ENCODE measurements around the gene PRAME.
"Not testable (repeated sequence)": the region's sequence is repeated elsewhere in the genome, so short reads cannot be mapped to it uniquely, and the experiment has no call there.

PRAME gene

GRCh38 chr22:22528780-22529179 is 30.3 kb downstream of the PRAME start:
- no peak for FAIRE-seq
- DNase-seq (ENCODE audit: insufficient read length, low spot score): no peak

GRCh38 chr22:22527312-22527711 is 31.8 kb downstream of the PRAME start:
- no peak for DNase-seq (ENCODE audit: insufficient read length, low spot score)
- FAIRE-seq: no peak

GRCh38 chr22:22526125-22526912 is 32.7 kb downstream of the PRAME start:
- no peak for FAIRE-seq

GRCh38 chr22:22523494-22523893 is 35.6 kb downstream of the PRAME start:
- FAIRE-seq: no peak
- no peak for DNase-seq (ENCODE audit: insufficient read length, low spot score)

More at GRCh38 chr22:22526125-22526912, 32.7 kb downstream of the PRAME start:
- no peak for DNase-seq (ENCODE audit: insufficient read length, low spot score)

GRCh38 chr22:22521631-22522030 is 37.4 kb downstream of the PRAME start:
- no peak for DNase-seq (ENCODE audit: insufficient read length, low spot score)
- no peak for FAIRE-seq

- DNase-seq (ENCODE audit: insufficient read length, low spot score) (no peak), FAIRE-seq (no peak)
Observed at GRCh38 chr22:22520667-22521602, 38.1 kb downstream of the PRAME start.

- no peak for FAIRE-seq
- DNase-seq (ENCODE audit: insufficient read length, low spot score): no peak
Observed at GRCh38 chr22:22520020-22520656, 38.9 kb downstream of the PRAME start, which contains the start of gene ZNF280A. TSS of gene ZNF280A (minus strand) at chr22:22520270. CDS start at chr22:22515630, 4,640 bp downstream.

GRCh38 chr22:22519591-22519990 is 39.5 kb downstream of the PRAME start:
- FAIRE-seq: no peak

GRCh38 chr22:22516992-22517391 is 42.1 kb downstream of the PRAME start:
- FAIRE-seq: no peak

More at GRCh38 chr22:22519591-22519990, 39.5 kb downstream of the PRAME start:
- DNase-seq (ENCODE audit: insufficient read length, low spot score): no peak

GRCh38 chr22:22515890-22516289 is 43.2 kb downstream of the PRAME start:
- DNase-seq (ENCODE audit: insufficient read length, low spot score): no peak
- no peak for FAIRE-seq

More at GRCh38 chr22:22516992-22517391, 42.1 kb downstream of the PRAME start:
- DNase-seq (ENCODE audit: insufficient read length, low spot score): no peak

- not testable (repeated sequence) for DNase-seq (ENCODE audit: insufficient read length, low spot score); FAIRE-seq
Observed at GRCh38 chr22:22514431-22514830, 44.6 kb downstream of the PRAME start.

- DNase-seq (ENCODE audit: insufficient read length, low spot score) (no peak), FAIRE-seq (no peak)
Observed at GRCh38 chr22:22513619-22514018, 45.4 kb downstream of the PRAME start.

- no peak for DNase-seq (ENCODE audit: insufficient read length, low spot score)
- no peak for FAIRE-seq
Observed at GRCh38 chr22:22512951-22513350, 46.1 kb downstream of the PRAME start.

GRCh38 chr22:22510833-22511232 is 48.2 kb downstream of the PRAME start:
- DNase-seq (ENCODE audit: insufficient read length, low spot score); FAIRE-seq: not testable (repeated sequence)

- not testable (repeated sequence) for DNase-seq (ENCODE audit: insufficient read length, low spot score); FAIRE-seq
Observed at GRCh38 chr22:22509912-22510311, 49.2 kb downstream of the PRAME start.

GRCh38 chr22:22508274-22509176 is 50.5 kb downstream of the PRAME start, which contains the start of gene ZNF280B:
TSS of gene ZNF280B (minus strand) at chr22:22508742. CDS start at chr22:22489398, 19,344 bp downstream.
- FAIRE-seq (peak; percentile 92), DNase-seq (ENCODE audit: insufficient read length, low spot score) (peak; percentile 84)

GRCh38 chr22:22507743-22508273 is 51.3 kb downstream of the PRAME start:
- FAIRE-seq: peak; percentile 28
- DNase-seq (ENCODE audit: insufficient read length, low spot score): no peak

- DNase-seq (ENCODE audit: insufficient read length, low spot score) (no peak), FAIRE-seq (no peak)
Observed at GRCh38 chr22:22506736-22507135, 52.3 kb downstream of the PRAME start.

GRCh38 chr22:22498267-22498666 is 60.8 kb downstream of the PRAME start:
- FAIRE-seq (no peak), DNase-seq (ENCODE audit: insufficient read length, low spot score) (no peak)
